HCT116 (cell line): ENCODE data around the gene MYRFL.
"Not testable (repeated sequence)": the region's sequence is repeated elsewhere in the genome, so short reads cannot be mapped to it uniquely, and the experiment has no call there.

ENCODE experiments used
- EGR1 ChIP-seq: IDR thresholded peaks from 2 replicates; pipeline ENCODE4 v1.6.1; 2012; ENCODE audit warnings: low read depth
- EZH2 ChIP-seq: fragments of 200-600 bp; sonication (generic); IDR thresholded peaks from 2 replicates; pipeline ENCODE4 v1.6.1; 2017; ENCODE audit warnings: antibody characterized with exemption, mixed run types
- POLR2A ChIP-seq: IDR thresholded peaks from 2 replicates; pipeline ENCODE4 v1.7.0; 2011; ENCODE audit warnings: borderline replicate concordance; ENCODE audit not compliant: insufficient read depth, insufficient read length; ENCODE audit errors: extremely low read depth
- POLR2AphosphoS5 ChIP-seq: IDR thresholded peaks from 2 replicates; pipeline ENCODE4 v1.6.1; 2011; ENCODE audit warnings: mild to moderate bottlenecking, low read depth, low read length, moderate library complexity
- TCF7L2 ChIP-seq: IDR thresholded peaks from 2 replicates; pipeline ENCODE4 v1.7.0; 2011; ENCODE audit warnings: borderline replicate concordance, inconsistent platforms; ENCODE audit not compliant: insufficient read depth, insufficient read length; ENCODE audit errors: extremely low read depth
- ZFX ChIP-seq: fragments of 450-650 bp; IDR thresholded peaks from 2 replicates; pipeline ENCODE4 v1.6.1; 2017
- TF ChIP-seq, protein P1 (sequence below), 3 experiments: fragments of 200-600 bp in 1 of 3; sonication (generic) in 1 of 3; IDR thresholded peaks in 2 of 3; conservative IDR thresholded peaks in 1 of 3; 2 replicates each; pipeline ENCODE4 v1.5.1; 2012 to 2017; ENCODE audit warnings: low read depth in 2 of 3, low read length in 2 of 3, antibody characterized with exemption in 1 of 3, borderline replicate concordance in 1 of 3, control low read depth in 1 of 3, mild to moderate bottlenecking in 1 of 3, mixed read lengths in 1 of 3, mixed run types in 1 of 3, moderate library complexity in 1 of 3; ENCODE audit not compliant: insufficient read depth in 1 of 3
- TF ChIP-seq, protein P2 (sequence below): IDR thresholded peaks from 2 replicates; pipeline ENCODE4 v1.6.1; 2012; ENCODE audit warnings: low read depth

DNA sequence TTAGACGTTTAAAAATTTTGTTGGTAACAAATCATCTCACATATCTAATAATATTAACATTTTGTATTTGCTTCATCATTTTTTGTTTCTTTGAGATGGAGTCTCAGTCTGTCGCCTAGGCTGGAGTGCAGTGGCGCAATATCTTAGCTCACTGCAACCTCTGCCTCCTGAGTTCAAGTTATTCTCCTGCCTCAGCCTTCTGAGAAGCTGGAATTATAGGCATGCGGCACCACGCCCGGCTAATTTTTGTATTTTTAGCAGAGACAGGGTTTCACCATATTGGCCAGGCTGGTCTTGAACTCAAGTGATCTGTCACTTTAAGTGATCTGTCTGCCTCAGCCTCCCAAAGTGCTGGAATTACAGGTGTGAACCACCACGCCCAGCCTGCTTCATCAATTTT lies 169.1 kb downstream of the MYRFL start:
- TF ChIP-seq, protein P1, sequence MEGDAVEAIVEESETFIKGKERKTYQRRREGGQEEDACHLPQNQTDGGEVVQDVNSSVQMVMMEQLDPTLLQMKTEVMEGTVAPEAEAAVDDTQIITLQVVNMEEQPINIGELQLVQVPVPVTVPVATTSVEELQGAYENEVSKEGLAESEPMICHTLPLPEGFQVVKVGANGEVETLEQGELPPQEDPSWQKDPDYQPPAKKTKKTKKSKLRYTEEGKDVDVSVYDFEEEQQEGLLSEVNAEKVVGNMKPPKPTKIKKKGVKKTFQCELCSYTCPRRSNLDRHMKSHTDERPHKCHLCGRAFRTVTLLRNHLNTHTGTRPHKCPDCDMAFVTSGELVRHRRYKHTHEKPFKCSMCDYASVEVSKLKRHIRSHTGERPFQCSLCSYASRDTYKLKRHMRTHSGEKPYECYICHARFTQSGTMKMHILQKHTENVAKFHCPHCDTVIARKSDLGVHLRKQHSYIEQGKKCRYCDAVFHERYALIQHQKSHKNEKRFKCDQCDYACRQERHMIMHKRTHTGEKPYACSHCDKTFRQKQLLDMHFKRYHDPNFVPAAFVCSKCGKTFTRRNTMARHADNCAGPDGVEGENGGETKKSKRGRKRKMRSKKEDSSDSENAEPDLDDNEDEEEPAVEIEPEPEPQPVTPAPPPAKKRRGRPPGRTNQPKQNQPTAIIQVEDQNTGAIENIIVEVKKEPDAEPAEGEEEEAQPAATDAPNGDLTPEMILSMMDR (IDR thresholded peaks at IDR 0.05 in 2 of 3, conservative IDR thresholded peaks at IDR 0.05 in 1 of 3; ENCODE audit: borderline replicate concordance in 1 of 3, insufficient read depth in 1 of 3, low read depth in 2 of 3, low read length in 2 of 3), result not testable (repeated sequence)
- TF ChIP-seq TCF7L2, POLR2AphosphoS5, EZH2, ZFX, POLR2A, EGR1: not testable (repeated sequence)
- TF ChIP-seq, protein P2, sequence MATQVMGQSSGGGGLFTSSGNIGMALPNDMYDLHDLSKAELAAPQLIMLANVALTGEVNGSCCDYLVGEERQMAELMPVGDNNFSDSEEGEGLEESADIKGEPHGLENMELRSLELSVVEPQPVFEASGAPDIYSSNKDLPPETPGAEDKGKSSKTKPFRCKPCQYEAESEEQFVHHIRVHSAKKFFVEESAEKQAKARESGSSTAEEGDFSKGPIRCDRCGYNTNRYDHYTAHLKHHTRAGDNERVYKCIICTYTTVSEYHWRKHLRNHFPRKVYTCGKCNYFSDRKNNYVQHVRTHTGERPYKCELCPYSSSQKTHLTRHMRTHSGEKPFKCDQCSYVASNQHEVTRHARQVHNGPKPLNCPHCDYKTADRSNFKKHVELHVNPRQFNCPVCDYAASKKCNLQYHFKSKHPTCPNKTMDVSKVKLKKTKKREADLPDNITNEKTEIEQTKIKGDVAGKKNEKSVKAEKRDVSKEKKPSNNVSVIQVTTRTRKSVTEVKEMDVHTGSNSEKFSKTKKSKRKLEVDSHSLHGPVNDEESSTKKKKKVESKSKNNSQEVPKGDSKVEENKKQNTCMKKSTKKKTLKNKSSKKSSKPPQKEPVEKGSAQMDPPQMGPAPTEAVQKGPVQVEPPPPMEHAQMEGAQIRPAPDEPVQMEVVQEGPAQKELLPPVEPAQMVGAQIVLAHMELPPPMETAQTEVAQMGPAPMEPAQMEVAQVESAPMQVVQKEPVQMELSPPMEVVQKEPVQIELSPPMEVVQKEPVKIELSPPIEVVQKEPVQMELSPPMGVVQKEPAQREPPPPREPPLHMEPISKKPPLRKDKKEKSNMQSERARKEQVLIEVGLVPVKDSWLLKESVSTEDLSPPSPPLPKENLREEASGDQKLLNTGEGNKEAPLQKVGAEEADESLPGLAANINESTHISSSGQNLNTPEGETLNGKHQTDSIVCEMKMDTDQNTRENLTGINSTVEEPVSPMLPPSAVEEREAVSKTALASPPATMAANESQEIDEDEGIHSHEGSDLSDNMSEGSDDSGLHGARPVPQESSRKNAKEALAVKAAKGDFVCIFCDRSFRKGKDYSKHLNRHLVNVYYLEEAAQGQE, result not testable (repeated sequence)
